HepG2 (cell line): ENCODE results near the gene JDP2. TPM values are rescaled to one million over a fixed set of nuclear protein-coding genes. Genes with fewer than 3 reads are reported as not detected.

ENCODE experiments used
- ATAC-seq: fragments of 200-7000 bp; cut with Tn5 transposase; 3 replicates; pipeline ENCODE4 v1.9.1; 2020; ENCODE audit warnings: mild to moderate bottlenecking, moderate library complexity
- BruUV-seq: library from RNA; stranded (reverse); fragments of 400-500 nt; replicated peaks from 2 replicates; lab custom pipeline; 2021; lab: Mats Ljungman, UMichigan
- CTCF ChIA-PET: fragments of 300-600 bp; formaldehyde crosslinking; extraction: SDS; loops from one replicate; lab custom pipeline; 2021; ENCODE audit warnings: low total read pairs, inconsistent platforms, low intra/inter-chr PET ratio; lab: Yijun Ruan, JAX
- POLR2A ChIA-PET: fragments of 350-600 bp; sonication (Branson Sonifier 250); formaldehyde crosslinking; loops from one replicate; lab custom pipeline; 2020; ENCODE audit warnings: antibody characterized with exemption, inconsistent platforms; lab: Yijun Ruan, JAX
- DNase-seq: peaks from one replicate; pipeline ENCODE4 v3.0.0-alpha.2; 2015; ENCODE audit warnings: low spot score
- FAIRE-seq: peaks from 3 replicates; lab custom pipeline; 2011; peaks lifted over from hg19 to GRCh38; lab: Jason Lieb, UNC
- H2AFZ ChIP-seq: one replicate; pipeline ENCODE4 v1.6.1; 2011; ENCODE audit warnings: low read length, inconsistent platforms
- H3K27ac ChIP-seq: fragments of 300-600 bp; 3 replicates; pipeline ENCODE4 v1.8.0; 2011; ENCODE audit warnings: mixed run types, mild to moderate bottlenecking, mixed read lengths, low read length, inconsistent platforms; ENCODE audit not compliant: insufficient read depth; ENCODE audit errors: extremely low read length
- H3K27me3 ChIP-seq, 2 experiments: fragments of 200-600 bp in 1 of 2; 2 replicates in 1 of 2; 3 replicates in 1 of 2; pipeline versions ENCODE4 v1.6.0 to v1.8.0; 2011; ENCODE audit warnings: low read length in 2 of 2, mild to moderate bottlenecking in 2 of 2, moderate library complexity in 2 of 2, inconsistent platforms in 1 of 2; ENCODE audit not compliant: insufficient read depth in 2 of 2, control insufficient read depth in 1 of 2
- H3K36me3 ChIP-seq, 2 experiments: fragments of 200-600 bp in 1 of 2; replicated peaks in 1 of 2; 2 replicates in 1 of 2; 3 replicates in 1 of 2; pipeline versions ENCODE4 v1.5.1 to v1.8.0; 2011; ENCODE audit warnings: low read length in 2 of 2, inconsistent platforms in 1 of 2; ENCODE audit not compliant: insufficient read depth in 2 of 2, control insufficient read depth in 1 of 2
- H3K4me1 ChIP-seq: 2 replicates; pipeline ENCODE4 v1.5.1; 2012; ENCODE audit warnings: low read length, inconsistent platforms; ENCODE audit not compliant: insufficient read depth
- H3K4me2 ChIP-seq: 2 replicates; pipeline ENCODE4 v1.6.0; 2011; ENCODE audit warnings: low read depth, low read length, inconsistent platforms
- H3K4me3 ChIP-seq, 3 experiments: fragments of 200-600 bp in 1 of 3; sonication (generic), shearing (Covaris generic) in 1 of 3; replicated peaks in 1 of 3; 2 replicates each; pipeline ENCODE4 v1.5.1; 2011 to 2016; ENCODE audit warnings: low read length in 3 of 3, inconsistent platforms in 2 of 3, low read depth in 2 of 3, mild to moderate bottlenecking in 2 of 3, control low read depth in 1 of 3, mixed read lengths in 1 of 3; ENCODE audit not compliant: insufficient read depth in 1 of 3
- H3K79me2 ChIP-seq: one replicate; pipeline ENCODE4 v1.6.1; 2011; ENCODE audit warnings: low read length, inconsistent platforms; ENCODE audit not compliant: insufficient read depth
- H3K9ac ChIP-seq: 2 replicates; pipeline ENCODE4 v1.6.0; 2011; ENCODE audit warnings: mild to moderate bottlenecking, low read depth, low read length, inconsistent platforms; ENCODE audit not compliant: insufficient read depth
- H3K9me3 ChIP-seq: 2 replicates; pipeline ENCODE4 v1.5.1; 2012; ENCODE audit warnings: mild to moderate bottlenecking, low read length
- H4K20me1 ChIP-seq: 2 replicates; pipeline ENCODE4 v1.6.0; 2011; ENCODE audit warnings: inconsistent platforms, mild to moderate bottlenecking, low read length, moderate library complexity; ENCODE audit not compliant: insufficient read depth
- FOSL1 ChIP-seq: sonication (generic); formaldehyde crosslinking; IDR thresholded peaks from 2 replicates; pipeline ENCODE4 v1.9.0; 2021; ENCODE audit warnings: missing genetic modification reagents, borderline replicate concordance
- NFE2 ChIP-seq: sonication (generic); formaldehyde crosslinking; IDR thresholded peaks from 2 replicates; pipeline ENCODE4 v1.4.0; 2020; ENCODE audit warnings: missing genetic modification reagents
- ZNF629 ChIP-seq: sonication (generic); formaldehyde crosslinking; conservative IDR thresholded peaks from 2 replicates; pipeline ENCODE4 v1.5.0; 2020; ENCODE audit warnings: missing genetic modification reagents
- WGBS: methylation state at CpG from one replicate; pipeline ENCODE4 v1.1.6; 2017; ENCODE audit warnings: low lambda C conversion rate; 5-methylcytosine and 5-hydroxymethylcytosine counted together
- in situ Hi-C: cut with HindIII; loops from 2 replicates; pipeline ENCODE4 v1.10.0; 2017; ENCODE audit warnings: low pct_unique_long_range_greater_than_20kb; ENCODE audit not compliant: extremely low pct_ligation_motif_present
- intact Hi-C: fragments of 100-400 bp; cut with micrococcal nuclease; formaldehyde crosslinking; loops from one replicate; pipeline ENCODE4 v1.10.0; 2022; ENCODE audit not compliant: unreplicated experiment
- polyA plus RNA-seq, 8 experiments: library from polyadenylated mRNA; depleted of rRNA in 3 of 8; stranded (reverse) in 7 of 8; unstranded in 1 of 8; fragments of >200 nt; fragmentation: Illumina TruSeq in 4 of 8; extraction: Trizol in 4 of 8; gene quantifications; 2 replicates each; pipeline versions ENCODE4 v1.2.1 to v1.2.3, GENCODE V29; 2011 to 2016; ENCODE audit warnings: low read depth in 4 of 8, missing spikeins in 1 of 8, mixed read lengths in 1 of 8; ENCODE audit not compliant: insufficient read depth in 1 of 8
- total RNA-seq, 5 experiments: library from RNA; depleted of rRNA; stranded (reverse); fragments of >200 nt; fragmentation: Illumina TruSeq; extraction: Trizol; gene quantifications; 2 replicates each; pipeline ENCODE4 v1.2.3, GENCODE V29; 2016; ENCODE audit warnings: low read depth in 1 of 5
- TF ChIP-seq, protein P1 (sequence below): fragments of 450-650 bp; IDR thresholded peaks from 2 replicates; pipeline ENCODE4 v1.6.1; 2017

Gene JDP2
- total and polyA plus RNA-seq, 2 of the 13 experiments (the other 11 are each of a cell fraction or from before 2014, with no cell fraction given): 8.0 to 8.9 TPM

DNA sequence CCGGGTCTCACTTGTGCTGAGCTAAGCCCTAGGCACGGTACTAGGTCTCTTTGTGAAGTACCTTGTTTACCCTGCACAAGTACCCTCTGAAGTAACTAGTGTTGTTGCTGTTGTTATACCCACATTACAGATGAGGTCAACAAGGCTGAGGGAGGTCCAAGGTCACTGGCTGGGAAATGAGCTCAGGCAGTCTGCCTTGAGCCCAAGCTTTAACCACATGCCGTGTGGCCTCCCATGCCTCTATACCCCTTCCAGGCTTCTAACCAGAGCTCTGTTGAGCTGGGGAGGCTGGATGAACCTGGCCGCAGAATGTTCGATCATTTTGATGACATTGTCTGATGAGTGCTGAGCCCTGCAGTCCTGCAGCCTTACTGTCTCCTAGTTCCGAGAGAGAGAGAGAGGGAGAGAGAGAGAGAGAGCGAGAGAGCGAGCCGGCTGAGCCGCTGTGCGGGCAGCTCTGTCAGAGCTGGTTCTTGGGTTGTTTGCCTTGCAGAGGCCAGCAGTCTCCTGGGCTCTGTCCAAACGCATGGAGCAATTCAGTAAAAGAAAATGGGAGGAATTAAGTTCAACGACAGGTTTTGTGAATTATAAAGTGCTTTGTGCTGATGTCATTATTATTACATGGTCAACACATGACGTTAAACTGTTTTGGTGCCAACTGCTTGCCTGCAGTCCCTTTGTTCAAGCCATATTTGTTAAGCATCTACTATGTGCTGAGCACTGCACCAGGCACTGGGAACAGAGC lies 13.1 kb downstream of the JDP2 start:
- in situ Hi-C loops (no loop called here), intact Hi-C loops (no loop called here)
- POLR2A ChIA-PET: no interaction called here
- H4K20me1 ChIP-seq: peaks cover 2% of the 10 kb centered on the region; the same call in 1 of the 2 replicates
- WGBS: 72% methylated on average over 11 of the region's 14 CpGs
- CTCF ChIA-PET: no interaction called here
- ATAC-seq (no peak), FAIRE-seq (no peak), DNase-seq (no peak)
- no peak overlapping the region for H3K4me3 ChIP-seq
- no TSS peak for BruUV-seq
- H3K9ac ChIP-seq: no peak overlapping the region
- peaks cover 7 to 73% of the 10 kb centered on the region in 2 experiments; a peak in 4 of 5 replicates for H3K36me3 ChIP-seq
- no peaks in the 10 kb centered on the region for H3K79me2 ChIP-seq
- H3K27me3 ChIP-seq: no peaks in the 10 kb centered on the region
- H3K4me1 ChIP-seq: no peaks in the 10 kb centered on the region
- H3K9me3 ChIP-seq: no peaks in the 10 kb centered on the region
- no peak overlapping the region for H2AFZ ChIP-seq
- TF ChIP-seq NFE2 (CRISPR knock-in tag) (no peak), ZNF629 (peak; percentile 85)
- no peak overlapping the region for H3K4me2 ChIP-seq
- H3K27ac ChIP-seq: no peak overlapping the region

DNA sequence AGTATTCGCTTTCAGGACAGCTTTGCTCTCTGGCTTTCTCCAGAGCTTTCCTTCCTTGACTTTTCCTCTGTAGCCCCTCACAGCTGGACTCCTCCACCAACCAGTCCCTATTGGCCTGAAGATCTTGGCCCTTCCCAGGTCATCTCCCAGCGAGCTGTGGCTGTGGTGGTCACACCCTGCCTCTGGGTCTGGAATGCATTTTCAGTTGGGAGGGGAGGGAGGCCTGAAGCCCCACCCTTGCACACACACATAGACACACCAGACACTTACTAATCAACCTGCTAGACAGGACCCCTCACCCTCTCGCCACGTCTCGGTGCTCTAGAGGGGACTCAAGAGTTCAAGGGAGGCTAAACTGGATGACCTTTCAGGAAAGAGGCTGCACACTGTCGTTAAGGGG lies 13.9 kb downstream of the JDP2 start:
- TF ChIP-seq FOSL1 (CRISPR knock-in tag): no peak
- TF ChIP-seq, protein P1, sequence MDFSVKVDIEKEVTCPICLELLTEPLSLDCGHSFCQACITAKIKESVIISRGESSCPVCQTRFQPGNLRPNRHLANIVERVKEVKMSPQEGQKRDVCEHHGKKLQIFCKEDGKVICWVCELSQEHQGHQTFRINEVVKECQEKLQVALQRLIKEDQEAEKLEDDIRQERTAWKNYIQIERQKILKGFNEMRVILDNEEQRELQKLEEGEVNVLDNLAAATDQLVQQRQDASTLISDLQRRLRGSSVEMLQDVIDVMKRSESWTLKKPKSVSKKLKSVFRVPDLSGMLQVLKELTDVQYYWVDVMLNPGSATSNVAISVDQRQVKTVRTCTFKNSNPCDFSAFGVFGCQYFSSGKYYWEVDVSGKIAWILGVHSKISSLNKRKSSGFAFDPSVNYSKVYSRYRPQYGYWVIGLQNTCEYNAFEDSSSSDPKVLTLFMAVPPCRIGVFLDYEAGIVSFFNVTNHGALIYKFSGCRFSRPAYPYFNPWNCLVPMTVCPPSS: no peak
- intact Hi-C loops: no loop called here
- DNase-seq: no peak
- WGBS: 96% methylated on average over 6 of the region's 6 CpGs
- no peaks in the 10 kb centered on the region for H3K27me3 ChIP-seq
- H3K9ac ChIP-seq: no peak overlapping the region
- H3K4me1 ChIP-seq: no peaks in the 10 kb centered on the region
- in situ Hi-C loops: no loop called here
- H3K27ac ChIP-seq: no peak overlapping the region
- no peak for ATAC-seq
- ChIA-PET POLR2A (no interaction called here), CTCF (no interaction called here)
- H4K20me1 ChIP-seq: peaks cover 2% of the 10 kb centered on the region; the same call in 1 of the 2 replicates
- no peaks in the 10 kb centered on the region for H3K79me2 ChIP-seq
- peaks cover 7 to 73% of the 10 kb centered on the region in 2 experiments; a peak in 4 of 5 replicates for H3K36me3 ChIP-seq
- no peak for FAIRE-seq
- H3K9me3 ChIP-seq: no peaks in the 10 kb centered on the region
- H3K4me3 ChIP-seq: no peak overlapping the region
- H2AFZ ChIP-seq: no peak overlapping the region
- no peak overlapping the region for H3K4me2 ChIP-seq
- BruUV-seq: no TSS peak
